H1 (cell line): Measurements from ENCODE around the gene ASTL. TPM values are rescaled to one million over a fixed set of nuclear protein-coding genes. Genes with fewer than 3 reads are reported as not detected.

Experiments used
- BACH1 ChIP-seq: IDR thresholded peaks from 2 replicates; pipeline ENCODE4 v1.6.1; 2012; ENCODE audit warnings: low read length, improper control_type of control experiment
- BCL11A ChIP-seq, 2 experiments: IDR thresholded peaks; one replicate each; pipeline ENCODE4 v1.6.1; 2011; ENCODE audit warnings: low read depth in 2 of 2, low read length in 2 of 2, mild to moderate bottlenecking in 2 of 2
- CBX8 ChIP-seq: fragments of 300-800, 300-1000 bp; sonication (generic); IDR thresholded peaks from 2 replicates; pipeline ENCODE4 v1.7.1; 2016; ENCODE audit warnings: low read depth, low read length, borderline replicate concordance
- E2F6 ChIP-seq: IDR thresholded peaks from 2 replicates; pipeline ENCODE4 v1.6.1; 2012; ENCODE audit warnings: inconsistent platforms
- HDAC2 ChIP-seq, 2 experiments: fragments of 300-600 bp in 1 of 2; sonication (generic) in 1 of 2; IDR thresholded peaks; 2 replicates each; pipeline ENCODE4 v1.6.1; 2011 to 2012; ENCODE audit warnings: low read depth in 2 of 2, low read length in 2 of 2, mild to moderate bottlenecking in 2 of 2, moderate library complexity in 2 of 2, borderline replicate concordance in 1 of 2, inconsistent platforms in 1 of 2
- JUN ChIP-seq: IDR thresholded peaks from 2 replicates; pipeline ENCODE4 v1.6.1; 2011; ENCODE audit warnings: low read depth, mild to moderate bottlenecking, improper control_type of control experiment, low read length
- RAD21 ChIP-seq, 2 experiments: IDR thresholded peaks in 1 of 2; conservative IDR thresholded peaks in 1 of 2; 2 replicates each; pipeline ENCODE4 v1.6.1; 2011; ENCODE audit warnings: low read depth in 2 of 2, low read length in 2 of 2, improper control_type of control experiment in 1 of 2, inconsistent platforms in 1 of 2, mild to moderate bottlenecking in 1 of 2, moderate library complexity in 1 of 2
- TEAD4 ChIP-seq: IDR thresholded peaks from 2 replicates; pipeline ENCODE4 v1.6.1; 2012; ENCODE audit warnings: low read depth, low read length, inconsistent platforms, mixed read lengths
- polyA plus RNA-seq, 7 experiments: library from polyadenylated mRNA; depleted of rRNA in 3 of 7; stranded (reverse) in 5 of 7; unstranded in 2 of 7; fragments of >200 nt in 5 of 7; fragments of 200-250 nt in 2 of 7; gene quantifications; 1 replicate in 5 of 7; 2 replicates in 1 of 7; 4 replicates in 1 of 7; pipeline versions ENCODE4 v1.2.1 to v1.2.3, GENCODE V29; 2011 to 2013; ENCODE audit warnings: missing spikeins in 2 of 7, mixed read lengths in 2 of 7
- total RNA-seq: library from RNA; stranded (reverse); fragmentation: NEBNext Ultra II Directional; extraction: Animal tissue kit (Norgen Biotek cat#: 25700); gene quantifications from 2 replicates; pipeline ENCODE4 v1.2.1, GENCODE V29; 2021
- TF ChIP-seq, protein P1 (sequence below): fragments of 300-600 bp; sonication (generic); IDR thresholded peaks from 2 replicates; pipeline ENCODE4 v1.7.1; 2012; ENCODE audit warnings: low read length, moderate library complexity, mild to moderate bottlenecking, inconsistent platforms; ENCODE audit not compliant: insufficient replicate concordance

The ASTL gene
- total and polyA plus RNA-seq, 2 of the 8 experiments (the other 6 are each of a cell fraction or from before 2014, with no cell fraction given) = 0.60 to 1.4 TPM

DNA sequence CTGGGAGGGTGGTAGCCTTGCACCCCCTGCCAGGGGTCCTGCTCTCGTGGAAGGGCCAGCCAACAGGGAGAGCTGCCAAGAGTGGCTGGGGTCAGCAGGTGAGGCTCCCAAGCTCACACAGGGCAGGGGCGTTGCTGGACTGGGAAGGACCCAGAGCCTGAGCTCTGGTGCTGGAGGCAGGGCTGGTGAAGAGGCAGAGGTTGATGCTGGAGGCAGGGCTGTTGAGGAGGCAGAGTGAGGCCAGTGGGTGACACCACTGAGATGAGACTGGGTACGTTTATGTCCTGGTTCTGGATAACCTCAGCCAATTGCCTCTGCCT is 29.0 kb downstream of the ASTL start (continued):
- TF ChIP-seq, protein P1, sequence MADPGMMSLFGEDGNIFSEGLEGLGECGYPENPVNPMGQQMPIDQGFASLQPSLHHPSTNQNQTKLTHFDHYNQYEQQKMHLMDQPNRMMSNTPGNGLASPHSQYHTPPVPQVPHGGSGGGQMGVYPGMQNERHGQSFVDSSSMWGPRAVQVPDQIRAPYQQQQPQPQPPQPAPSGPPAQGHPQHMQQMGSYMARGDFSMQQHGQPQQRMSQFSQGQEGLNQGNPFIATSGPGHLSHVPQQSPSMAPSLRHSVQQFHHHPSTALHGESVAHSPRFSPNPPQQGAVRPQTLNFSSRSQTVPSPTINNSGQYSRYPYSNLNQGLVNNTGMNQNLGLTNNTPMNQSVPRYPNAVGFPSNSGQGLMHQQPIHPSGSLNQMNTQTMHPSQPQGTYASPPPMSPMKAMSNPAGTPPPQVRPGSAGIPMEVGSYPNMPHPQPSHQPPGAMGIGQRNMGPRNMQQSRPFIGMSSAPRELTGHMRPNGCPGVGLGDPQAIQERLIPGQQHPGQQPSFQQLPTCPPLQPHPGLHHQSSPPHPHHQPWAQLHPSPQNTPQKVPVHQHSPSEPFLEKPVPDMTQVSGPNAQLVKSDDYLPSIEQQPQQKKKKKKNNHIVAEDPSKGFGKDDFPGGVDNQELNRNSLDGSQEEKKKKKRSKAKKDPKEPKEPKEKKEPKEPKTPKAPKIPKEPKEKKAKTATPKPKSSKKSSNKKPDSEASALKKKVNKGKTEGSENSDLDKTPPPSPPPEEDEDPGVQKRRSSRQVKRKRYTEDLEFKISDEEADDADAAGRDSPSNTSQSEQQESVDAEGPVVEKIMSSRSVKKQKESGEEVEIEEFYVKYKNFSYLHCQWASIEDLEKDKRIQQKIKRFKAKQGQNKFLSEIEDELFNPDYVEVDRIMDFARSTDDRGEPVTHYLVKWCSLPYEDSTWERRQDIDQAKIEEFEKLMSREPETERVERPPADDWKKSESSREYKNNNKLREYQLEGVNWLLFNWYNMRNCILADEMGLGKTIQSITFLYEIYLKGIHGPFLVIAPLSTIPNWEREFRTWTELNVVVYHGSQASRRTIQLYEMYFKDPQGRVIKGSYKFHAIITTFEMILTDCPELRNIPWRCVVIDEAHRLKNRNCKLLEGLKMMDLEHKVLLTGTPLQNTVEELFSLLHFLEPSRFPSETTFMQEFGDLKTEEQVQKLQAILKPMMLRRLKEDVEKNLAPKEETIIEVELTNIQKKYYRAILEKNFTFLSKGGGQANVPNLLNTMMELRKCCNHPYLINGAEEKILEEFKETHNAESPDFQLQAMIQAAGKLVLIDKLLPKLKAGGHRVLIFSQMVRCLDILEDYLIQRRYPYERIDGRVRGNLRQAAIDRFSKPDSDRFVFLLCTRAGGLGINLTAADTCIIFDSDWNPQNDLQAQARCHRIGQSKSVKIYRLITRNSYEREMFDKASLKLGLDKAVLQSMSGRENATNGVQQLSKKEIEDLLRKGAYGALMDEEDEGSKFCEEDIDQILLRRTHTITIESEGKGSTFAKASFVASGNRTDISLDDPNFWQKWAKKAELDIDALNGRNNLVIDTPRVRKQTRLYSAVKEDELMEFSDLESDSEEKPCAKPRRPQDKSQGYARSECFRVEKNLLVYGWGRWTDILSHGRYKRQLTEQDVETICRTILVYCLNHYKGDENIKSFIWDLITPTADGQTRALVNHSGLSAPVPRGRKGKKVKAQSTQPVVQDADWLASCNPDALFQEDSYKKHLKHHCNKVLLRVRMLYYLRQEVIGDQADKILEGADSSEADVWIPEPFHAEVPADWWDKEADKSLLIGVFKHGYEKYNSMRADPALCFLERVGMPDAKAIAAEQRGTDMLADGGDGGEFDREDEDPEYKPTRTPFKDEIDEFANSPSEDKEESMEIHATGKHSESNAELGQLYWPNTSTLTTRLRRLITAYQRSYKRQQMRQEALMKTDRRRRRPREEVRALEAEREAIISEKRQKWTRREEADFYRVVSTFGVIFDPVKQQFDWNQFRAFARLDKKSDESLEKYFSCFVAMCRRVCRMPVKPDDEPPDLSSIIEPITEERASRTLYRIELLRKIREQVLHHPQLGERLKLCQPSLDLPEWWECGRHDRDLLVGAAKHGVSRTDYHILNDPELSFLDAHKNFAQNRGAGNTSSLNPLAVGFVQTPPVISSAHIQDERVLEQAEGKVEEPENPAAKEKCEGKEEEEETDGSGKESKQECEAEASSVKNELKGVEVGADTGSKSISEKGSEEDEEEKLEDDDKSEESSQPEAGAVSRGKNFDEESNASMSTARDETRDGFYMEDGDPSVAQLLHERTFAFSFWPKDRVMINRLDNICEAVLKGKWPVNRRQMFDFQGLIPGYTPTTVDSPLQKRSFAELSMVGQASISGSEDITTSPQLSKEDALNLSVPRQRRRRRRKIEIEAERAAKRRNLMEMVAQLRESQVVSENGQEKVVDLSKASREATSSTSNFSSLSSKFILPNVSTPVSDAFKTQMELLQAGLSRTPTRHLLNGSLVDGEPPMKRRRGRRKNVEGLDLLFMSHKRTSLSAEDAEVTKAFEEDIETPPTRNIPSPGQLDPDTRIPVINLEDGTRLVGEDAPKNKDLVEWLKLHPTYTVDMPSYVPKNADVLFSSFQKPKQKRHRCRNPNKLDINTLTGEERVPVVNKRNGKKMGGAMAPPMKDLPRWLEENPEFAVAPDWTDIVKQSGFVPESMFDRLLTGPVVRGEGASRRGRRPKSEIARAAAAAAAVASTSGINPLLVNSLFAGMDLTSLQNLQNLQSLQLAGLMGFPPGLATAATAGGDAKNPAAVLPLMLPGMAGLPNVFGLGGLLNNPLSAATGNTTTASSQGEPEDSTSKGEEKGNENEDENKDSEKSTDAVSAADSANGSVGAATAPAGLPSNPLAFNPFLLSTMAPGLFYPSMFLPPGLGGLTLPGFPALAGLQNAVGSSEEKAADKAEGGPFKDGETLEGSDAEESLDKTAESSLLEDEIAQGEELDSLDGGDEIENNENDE = no peak
- no peak for TF ChIP-seq HDAC2 (IDR thresholded peaks at IDR 0.05; ENCODE audit: borderline replicate concordance in 1 of 2, low read depth in 2 of 2, low read length in 2 of 2)
- TF ChIP-seq BACH1 = no peak
- TF ChIP-seq BCL11A (IDR thresholded peaks at IDR 0.05; ENCODE audit: low read depth in 2 of 2, low read length in 2 of 2) = no peak
- TF ChIP-seq E2F6 = no peak
- TF ChIP-seq RAD21 (IDR thresholded peaks at IDR 0.05 in 1 of 2, conservative IDR thresholded peaks at IDR 0.05 in 1 of 2; ENCODE audit: low read depth in 2 of 2, low read length in 2 of 2) = no peak
- no peak for TF ChIP-seq CBX8
- TF ChIP-seq JUN = no peak
- no peak for TF ChIP-seq TEAD4
